Activated naive CD4-positive, alpha-beta T cell treated with anti-CD3 and anti-CD28 coated beads, Interleukin-2, amount 50 U/mL, for 72 hours (primary cell): Measurements from ENCODE around the gene FAM20C. TPM values are rescaled to one million over a fixed set of nuclear protein-coding genes. Genes with fewer than 3 reads are reported as not detected.

ENCODE experiments used
- ATAC-seq, 2 donors: fragments of 150-1000 bp; cut with Tn5 transposase; 2 replicates each; pipeline ENCODE4 v1.10.0; 2021; ENCODE audit warnings: mild to moderate bottlenecking in 2 of 2, moderate library complexity in 2 of 2
- DNase-seq, 2 donors: peaks; one replicate each; pipeline ENCODE4 v3.0.0; 2021 to 2022; ENCODE audit warnings: low spot score in 2 of 2
- H3K27ac Mint-ChIP-seq, 2 donors: one replicate each; pipeline ENCODE4 v1.8.0; 2022; ENCODE audit warnings: mild to moderate bottlenecking in 2 of 2, mixed read lengths in 2 of 2
- H3K36me3 Mint-ChIP-seq, 2 donors: one replicate each; pipeline ENCODE4 v1.8.0; 2022; ENCODE audit warnings: mixed read lengths in 2 of 2
- H3K9me3 Mint-ChIP-seq, 2 donors: one replicate each; pipeline ENCODE4 v1.8.0; 2022; ENCODE audit warnings: mixed read lengths in 2 of 2
- total RNA-seq, 2 donors: library from RNA; stranded (reverse); gene quantifications; one replicate each; pipeline ENCODE4 v1.2.3, GENCODE V29; 2022

Gene FAM20C
- total RNA-seq, 2 donors from 2014 or later, result 0.53 TPM; not detected in 1

GRCh38 chr7:167976-168791, 24.2 kb upstream of the FAM20C start:
- no peak for DNase-seq
- H3K27ac Mint-ChIP-seq, result no peak overlapping the region
- no peak for ATAC-seq

GRCh38 chr7:169276-170172, 22.8 kb upstream of the FAM20C start:
- H3K9me3 Mint-ChIP-seq, result no peaks in the 10 kb centered on the region
- ATAC-seq (no peak), DNase-seq (no peak)
- H3K36me3 Mint-ChIP-seq, result no peaks in the 10 kb centered on the region
- no peak overlapping the region for H3K27ac Mint-ChIP-seq

More at GRCh38 chr7:167976-168791, 24.2 kb upstream of the FAM20C start:
- Mint-ChIP-seq H3K36me3 (no peaks in the 10 kb centered on the region), H3K9me3 (no peaks in the 10 kb centered on the region)

GRCh38 chr7:170551-171363, 21.6 kb upstream of the FAM20C start:
- H3K27ac Mint-ChIP-seq, result no peak overlapping the region

DNA sequence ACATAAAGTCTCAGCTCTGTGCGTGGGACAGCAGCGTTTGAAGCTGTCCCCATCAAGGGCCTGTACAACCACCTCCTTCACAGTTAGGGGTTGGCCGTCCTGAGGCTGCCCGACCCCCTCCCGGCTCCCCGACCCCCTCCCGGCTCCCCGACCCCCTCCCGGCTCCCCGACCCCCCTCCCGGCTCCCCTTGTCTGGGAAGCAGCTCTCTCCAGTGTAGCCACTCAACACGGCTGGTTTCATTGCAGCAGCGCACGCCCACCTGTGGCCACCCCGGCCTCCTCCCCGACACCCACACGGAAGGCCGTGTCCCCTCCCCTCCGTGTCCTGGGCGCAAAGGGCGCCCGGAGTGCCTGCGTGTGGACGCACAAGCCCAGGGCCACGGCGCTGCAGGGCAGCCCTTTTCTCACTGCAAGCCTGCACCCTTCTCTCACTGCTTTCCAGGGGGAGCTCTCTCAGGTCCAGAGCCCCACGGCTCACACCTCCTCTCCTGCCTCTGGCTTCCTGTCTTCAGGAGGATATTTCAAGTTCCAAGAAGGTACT, 20.9 kb upstream of the FAM20C start:
- DNase-seq (no peak), ATAC-seq (no peak)
- H3K36me3 Mint-ChIP-seq, result no peaks in the 10 kb centered on the region
- no peak overlapping the region for H3K27ac Mint-ChIP-seq
- no peaks in the 10 kb centered on the region for H3K9me3 Mint-ChIP-seq

More at GRCh38 chr7:170551-171363, 21.6 kb upstream of the FAM20C start:
- DNase-seq, result no peak
- Mint-ChIP-seq H3K36me3 (no peaks in the 10 kb centered on the region), H3K9me3 (no peaks in the 10 kb centered on the region)
- ATAC-seq, result no peak

- no peak overlapping the region for H3K27ac Mint-ChIP-seq
- H3K9me3 Mint-ChIP-seq, result no peaks in the 10 kb centered on the region
- no peaks in the 10 kb centered on the region for H3K36me3 Mint-ChIP-seq
- DNase-seq, result no peak
- ATAC-seq, result no peak
Measured at GRCh38 chr7:171912-172515, 20.4 kb upstream of the FAM20C start.

DNA sequence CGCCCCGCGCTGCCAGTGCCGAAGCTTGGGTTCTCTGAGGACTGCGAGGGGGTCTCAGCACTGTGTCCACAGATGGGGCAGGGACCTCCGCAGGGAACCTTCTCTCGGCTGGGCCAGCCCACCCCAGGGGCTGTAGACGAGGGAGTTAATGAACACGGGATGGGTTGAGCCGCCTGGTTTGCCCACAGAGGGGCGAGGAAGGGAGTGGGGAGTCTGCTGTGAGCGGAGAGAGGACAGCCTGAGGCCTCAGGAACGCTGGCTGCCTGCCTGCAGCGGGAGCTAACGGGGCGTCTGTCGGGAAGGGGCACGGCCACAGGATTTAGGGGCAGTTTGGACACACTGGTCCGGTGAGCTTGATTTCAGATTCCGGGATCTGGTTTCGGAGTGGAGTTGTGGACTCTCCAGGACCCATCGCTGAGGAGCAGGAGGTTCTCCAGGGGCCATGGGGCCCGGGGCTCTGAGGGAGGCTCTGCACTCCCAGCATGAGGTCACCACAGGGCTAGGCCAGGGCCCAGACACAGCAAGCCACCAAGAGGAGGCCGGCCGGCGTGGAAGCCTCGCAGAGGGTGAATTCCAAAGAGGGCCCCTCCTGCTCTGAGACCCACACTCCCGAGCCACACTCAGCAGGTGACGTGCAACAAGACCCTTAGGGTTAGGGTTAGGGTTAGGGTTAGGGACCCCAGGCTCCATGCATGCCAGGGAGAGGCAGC, 19.0 kb upstream of the FAM20C start:
- H3K9me3 Mint-ChIP-seq, result no peaks in the 10 kb centered on the region
- ATAC-seq, result no peak
- no peaks in the 10 kb centered on the region for H3K36me3 Mint-ChIP-seq

GRCh38 chr7:174716-175115, 17.7 kb upstream of the FAM20C start:
- ATAC-seq (no peak), DNase-seq (no peak)
- no peaks in the 10 kb centered on the region for H3K36me3 Mint-ChIP-seq
- no peaks in the 10 kb centered on the region for H3K9me3 Mint-ChIP-seq
- H3K27ac Mint-ChIP-seq, result no peak overlapping the region

More for the DNA sequence above, 19.0 kb upstream of the FAM20C start:
- no peak overlapping the region for H3K27ac Mint-ChIP-seq
- no peak for DNase-seq

DNA sequence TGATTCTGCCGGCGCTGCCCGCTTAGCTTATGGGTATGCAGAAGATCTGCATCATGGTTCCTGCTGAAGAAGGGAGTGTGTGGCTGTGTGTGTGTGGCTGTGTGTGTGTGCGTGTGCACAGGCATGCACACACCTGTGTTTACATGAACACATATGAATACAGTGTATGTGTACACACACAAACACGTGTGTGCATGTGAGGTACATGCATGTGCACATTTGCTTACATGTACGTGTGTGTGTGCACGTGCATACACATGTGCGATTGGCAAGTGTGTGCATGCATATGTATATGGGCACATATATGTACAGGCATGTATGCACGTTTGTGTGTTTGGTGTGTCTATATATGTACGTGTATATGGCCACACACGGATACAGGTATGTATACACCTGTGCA, 16.4 kb upstream of the FAM20C start:
- Mint-ChIP-seq H3K36me3 (no peaks in the 10 kb centered on the region), H3K9me3 (no peaks in the 10 kb centered on the region), H3K27ac (no peak overlapping the region)
- ATAC-seq (no peak), DNase-seq (no peak)

DNA sequence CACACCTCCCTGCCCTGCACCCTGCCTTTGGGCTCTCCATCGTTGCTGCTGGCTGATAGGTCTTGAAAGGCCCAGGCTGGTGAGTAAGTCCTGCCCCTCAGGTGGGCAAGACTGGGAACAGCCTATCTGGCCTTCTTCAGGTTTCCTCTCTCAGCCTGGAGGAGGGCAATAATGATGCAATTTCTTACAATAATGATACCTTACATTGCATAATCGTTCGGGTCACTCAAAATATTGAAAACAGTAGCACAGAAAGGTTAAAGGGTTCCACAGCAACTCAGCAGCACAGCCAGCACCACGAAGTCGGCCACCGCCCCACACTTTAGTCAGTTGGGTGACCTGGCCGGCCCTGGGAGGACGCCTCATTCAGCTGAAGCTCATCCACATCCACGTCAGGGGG, 16.0 kb upstream of the FAM20C start:
- ATAC-seq (no peak), DNase-seq (no peak)
- Mint-ChIP-seq H3K9me3 (no peaks in the 10 kb centered on the region), H3K27ac (no peak overlapping the region), H3K36me3 (no peaks in the 10 kb centered on the region)

DNA sequence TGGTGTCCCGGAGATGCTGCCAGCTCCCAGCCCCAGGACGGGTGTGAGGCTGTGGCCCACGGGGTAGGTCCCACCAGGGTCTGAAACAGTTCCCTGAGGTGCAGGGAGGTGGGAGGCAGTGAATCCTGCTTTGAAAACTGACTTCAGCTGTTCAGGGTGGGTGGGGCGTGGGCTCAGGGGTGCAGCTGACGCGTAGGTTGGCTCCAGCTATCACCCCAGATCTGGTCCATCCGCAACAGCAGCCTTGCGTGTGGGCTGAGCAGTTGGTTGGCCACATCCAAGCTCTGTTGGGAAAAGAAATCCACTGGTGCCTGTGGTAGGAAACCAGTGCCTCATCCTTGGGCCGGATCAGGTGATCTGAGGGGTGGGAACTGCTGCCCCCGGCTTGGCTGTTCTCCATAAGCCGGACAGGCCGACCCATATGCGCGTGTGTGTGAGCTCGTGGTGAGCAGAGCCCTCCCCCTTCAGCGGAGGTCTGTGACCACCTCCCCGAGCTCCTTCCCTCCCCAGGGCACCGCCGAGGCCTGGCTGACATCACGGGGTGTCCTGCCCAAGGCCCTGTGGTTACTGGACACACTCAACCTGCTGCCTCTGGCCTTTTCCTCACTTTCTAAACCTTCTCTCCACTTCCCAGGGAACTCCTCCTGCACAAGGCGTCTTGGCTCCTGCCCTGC, 15.4 kb upstream of the FAM20C start:
- Mint-ChIP-seq H3K27ac (no peak overlapping the region), H3K36me3 (no peaks in the 10 kb centered on the region), H3K9me3 (no peaks in the 10 kb centered on the region)
- ATAC-seq (no peak), DNase-seq (no peak)

DNA sequence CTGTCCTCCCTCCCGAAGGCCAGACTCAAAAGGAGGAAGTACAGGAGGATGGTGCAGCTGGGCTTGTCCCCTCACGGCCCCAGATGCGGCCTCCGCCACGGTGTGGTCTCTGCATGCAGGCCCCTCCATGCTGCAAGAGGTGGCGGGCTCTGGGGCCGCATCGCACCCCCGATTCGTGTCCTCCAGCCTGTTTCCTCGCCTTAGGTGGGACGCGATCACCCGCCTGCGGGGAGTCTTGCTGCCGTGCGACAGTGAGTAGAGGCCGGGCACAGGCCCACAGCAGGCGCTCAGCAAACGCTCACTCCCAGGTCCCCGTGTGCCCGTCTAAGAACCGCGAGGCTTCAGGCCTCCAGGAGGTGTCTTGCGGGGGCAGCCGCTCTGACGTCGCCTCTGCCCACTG, 13.9 kb upstream of the FAM20C start:
- ATAC-seq (no peak), DNase-seq (no peak)
- H3K27ac Mint-ChIP-seq, result no peak overlapping the region
- no peaks in the 10 kb centered on the region for H3K36me3 Mint-ChIP-seq
- no peaks in the 10 kb centered on the region for H3K9me3 Mint-ChIP-seq

DNA sequence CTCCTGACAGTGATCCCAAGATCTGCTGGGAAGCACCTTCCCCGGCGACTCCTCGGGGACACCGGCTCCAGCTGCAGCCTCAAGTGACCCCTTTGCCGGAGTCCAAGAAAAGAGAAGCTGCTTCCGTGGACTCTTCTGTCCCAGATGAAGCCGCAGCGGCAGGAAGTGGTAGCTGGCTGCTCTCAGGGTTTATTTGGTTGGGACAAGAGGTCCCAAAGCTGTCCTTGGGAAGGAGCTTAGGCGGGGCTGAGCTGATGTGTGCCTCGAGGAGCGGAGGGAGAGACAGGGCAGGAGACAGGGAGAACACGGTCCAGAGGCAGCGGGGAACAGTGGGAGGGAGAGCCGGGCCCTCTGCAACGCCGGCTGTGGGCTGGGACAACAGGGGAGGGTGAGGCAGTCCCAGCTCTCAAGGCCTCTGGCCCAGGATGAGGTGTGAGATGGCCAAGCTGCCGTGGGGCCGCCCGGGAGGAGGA, 13.1 kb upstream of the FAM20C start:
- no peak for ATAC-seq
- Mint-ChIP-seq H3K9me3 (no peaks in the 10 kb centered on the region), H3K36me3 (no peaks in the 10 kb centered on the region), H3K27ac (no peak overlapping the region)
- no peak for DNase-seq

DNA sequence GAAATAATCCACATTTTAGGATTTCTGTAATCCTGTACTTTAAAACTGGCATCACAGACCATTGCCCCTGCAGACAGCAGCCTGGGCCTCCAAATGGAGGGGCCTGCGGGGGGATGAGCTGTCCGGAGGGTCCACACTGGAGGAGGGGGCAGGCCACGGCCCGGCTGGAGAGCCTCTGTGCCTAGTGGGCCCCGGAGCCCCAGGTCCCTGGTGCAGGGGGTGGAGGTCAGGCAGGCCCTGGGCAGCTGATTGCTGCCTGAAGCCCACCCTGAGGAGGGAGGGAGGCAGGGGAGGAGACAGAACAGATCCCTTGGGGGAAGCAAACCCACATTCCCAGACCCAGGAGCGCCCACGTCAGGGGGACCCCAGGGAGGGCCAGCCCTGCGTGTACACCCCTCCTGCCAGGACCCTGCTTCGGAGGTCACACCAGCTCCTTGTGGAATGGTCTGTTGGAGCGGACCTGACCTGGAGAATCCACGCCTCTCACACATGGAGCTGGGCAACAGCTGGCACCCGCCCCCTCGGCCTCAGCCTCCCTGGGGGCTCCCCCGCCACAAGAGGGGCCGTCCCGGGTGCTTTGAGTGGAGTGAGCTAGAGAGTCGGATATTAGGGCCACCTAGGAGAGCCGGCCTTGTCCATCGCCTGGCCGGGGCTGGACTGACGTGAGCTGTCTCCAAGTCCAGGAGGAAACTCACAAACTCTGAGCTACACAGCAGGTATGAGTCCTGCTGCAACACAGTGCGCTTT, 12.2 kb upstream of the FAM20C start:
- H3K9me3 Mint-ChIP-seq, result no peaks in the 10 kb centered on the region
- no peak overlapping the region for H3K27ac Mint-ChIP-seq
- DNase-seq (no peak), ATAC-seq (no peak)
- H3K36me3 Mint-ChIP-seq, result no peaks in the 10 kb centered on the region

DNA sequence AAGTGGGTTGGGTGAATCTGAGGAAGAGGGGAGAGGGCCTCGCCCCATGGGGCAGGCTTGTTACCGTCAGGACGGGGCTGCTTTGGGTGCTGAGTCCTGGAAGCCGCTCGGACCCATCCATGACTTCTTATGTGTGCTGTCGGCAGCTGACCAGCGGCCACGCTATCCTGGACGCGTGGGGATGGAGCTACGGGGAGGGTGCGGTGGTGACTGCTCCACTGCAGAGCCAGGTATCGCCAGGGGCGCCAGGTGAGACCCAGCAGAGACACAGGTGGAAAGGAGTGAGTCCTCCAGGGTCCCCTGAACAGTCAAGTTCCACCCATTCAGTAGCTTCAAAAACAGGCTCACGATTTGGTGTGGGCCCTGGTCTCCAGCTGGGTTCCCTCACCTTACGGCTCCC, 10.6 kb upstream of the FAM20C start:
- ATAC-seq (no peak), DNase-seq (no peak)
- H3K27ac Mint-ChIP-seq, result no peak overlapping the region
- no peaks in the 10 kb centered on the region for H3K9me3 Mint-ChIP-seq
- no peaks in the 10 kb centered on the region for H3K36me3 Mint-ChIP-seq
